D721Med (cell line): Measurements from ENCODE around the gene AHNAK.
"Not testable (repeated sequence)": the region's sequence is repeated elsewhere in the genome, so short reads cannot be mapped to it uniquely, and the experiment has no call there.

Source experiments
- DNase-seq: peaks from one replicate; pipeline ENCODE4 v3.0.0; 2011; ENCODE audit warnings: low spot score; ENCODE audit not compliant: insufficient read length
- FAIRE-seq: peaks from 2 replicates; lab custom pipeline; 2011; peaks lifted over from hg19 to GRCh38; lab: Jason Lieb, UNC
- CTCF ChIP-seq: IDR thresholded peaks from 2 replicates; pipeline ENCODE4 v1.5.1; 2012; ENCODE audit warnings: mild to moderate bottlenecking, control low read depth; ENCODE audit not compliant: insufficient read depth; ENCODE audit errors: missing control alignments

AHNAK gene

GRCh38 chr11:62567018-62567633 is 20.5 kb upstream of the AHNAK start:
- DNase-seq (no peak), FAIRE-seq (no peak)
- no peak for TF ChIP-seq CTCF

- DNase-seq (no peak), FAIRE-seq (no peak)
- TF ChIP-seq CTCF: no peak
Observed at GRCh38 chr11:62566247-62566646, 19.6 kb upstream of the AHNAK start.

GRCh38 chr11:62565100-62565802 is 18.6 kb upstream of the AHNAK start:
- no peak for DNase-seq
- FAIRE-seq: no peak
- no peak for TF ChIP-seq CTCF

- not testable (repeated sequence) for DNase-seq, FAIRE-seq
Observed at GRCh38 chr11:62561677-62562230, 15.1 kb upstream of the AHNAK start.

- DNase-seq: no peak
- peak; percentile 59 for TF ChIP-seq CTCF
- FAIRE-seq: no peak
Observed at GRCh38 chr11:62560566-62561103, 14.0 kb upstream of the AHNAK start.

- not testable (repeated sequence) for FAIRE-seq, DNase-seq
Observed at GRCh38 chr11:62559626-62560025, 13.0 kb upstream of the AHNAK start.

GRCh38 chr11:62559204-62559603 is 12.6 kb upstream of the AHNAK start:
- DNase-seq (no peak), FAIRE-seq (no peak)
- no peak for TF ChIP-seq CTCF

GRCh38 chr11:62558669-62559068 is 12.1 kb upstream of the AHNAK start:
- DNase-seq (no peak), FAIRE-seq (no peak)
- no peak for TF ChIP-seq CTCF
